ENCODE data around the gene STK32B. TPM values are rescaled to one million over a fixed set of nuclear protein-coding genes. Genes with fewer than 3 reads are reported as not detected.

The STK32B gene
- polyA plus RNA-seq, 1 of the 3 experiments (the other 2 are of a cell fraction): 0.20 TPM

GRCh38 chr4:5054532-5054931 lies 3.3 kb downstream of the STK32B start:
- H3F3A ChIP-seq (replicated peaks; ENCODE audit: insufficient read depth): no peaks in the 10 kb centered on the region
- no peak overlapping the region for H3K4me3 ChIP-seq (ENCODE audit: low read depth in 2 of 2, low read length in 1 of 2)
- WGBS (ENCODE audit: low lambda C conversion rate): 12% methylated on average over 5 of the region's 5 CpGs
- no peak for TF ChIP-seq TEAD4 (IDR thresholded peaks at IDR 0.05; ENCODE audit: borderline replicate concordance, insufficient read depth)
- TF ChIP-seq PBX3 (IDR thresholded peaks at IDR 0.05): no peak
- no peak for TF ChIP-seq SMC3 (IDR thresholded peaks at IDR 0.05; ENCODE audit: low read depth, low read length)
- TF ChIP-seq ELF1 (IDR thresholded peaks at IDR 0.05): no peak
- no peak for TF ChIP-seq FOXJ3 (CRISPR knock-in tag; IDR thresholded peaks at IDR 0.05)
- TF ChIP-seq JUND (IDR thresholded peaks at IDR 0.05): no peak
- TF ChIP-seq GABPA (IDR thresholded peaks at IDR 0.05; ENCODE audit: low read depth): no peak
- no peak for TF ChIP-seq MEF2A (IDR thresholded peaks at IDR 0.05; ENCODE audit: borderline replicate concordance, low read depth)
- no peak for TF ChIP-seq CTCF (IDR thresholded peaks at IDR 0.05)
- TF ChIP-seq RFX5 (IDR thresholded peaks at IDR 0.05; ENCODE audit: low read length): no peak
- TF ChIP-seq USF2 (IDR thresholded peaks at IDR 0.05; ENCODE audit: borderline replicate concordance, low read depth, low read length): no peak
- no peak for TF ChIP-seq ZBTB33 (IDR thresholded peaks at IDR 0.05; ENCODE audit: borderline replicate concordance, low read depth)
- TF ChIP-seq GATA2 (CRISPR knock-in tag; IDR thresholded peaks at IDR 0.05): no peak
- no peak for TF ChIP-seq SIN3A (IDR thresholded peaks at IDR 0.05; ENCODE audit: borderline replicate concordance, low read depth, low read length)
- TF ChIP-seq RAD21 (IDR thresholded peaks at IDR 0.05; ENCODE audit: low read length): no peak
- no peak for TF ChIP-seq USF1 (IDR thresholded peaks at IDR 0.05; ENCODE audit: borderline replicate concordance, low read depth)
- no peak for TF ChIP-seq RCOR1 (IDR thresholded peaks at IDR 0.05; ENCODE audit: low read length)
- no peak for TF ChIP-seq EZH2phosphoT487 (IDR thresholded peaks at IDR 0.05; ENCODE audit: borderline replicate concordance, low read depth)
- no peak for TF ChIP-seq EP300 (IDR thresholded peaks at IDR 0.05; ENCODE audit: borderline replicate concordance in 1 of 2, low read depth in 1 of 2, low read length in 1 of 2)
- H3K27me3 ChIP-seq (ENCODE audit: insufficient read depth): peaks cover 8% of the 10 kb centered on the region
- POLR2A ChIA-PET: no interaction called here
- H3K9me2 ChIP-seq: no peaks in the 10 kb centered on the region
- no peak overlapping the region for H3K4me2 ChIP-seq
- H2AFZ ChIP-seq (ENCODE audit: low read depth): no peak overlapping the region
- no peaks in the 10 kb centered on the region for H4K20me1 ChIP-seq (ENCODE audit: insufficient read depth)
- H3K4me1 ChIP-seq (ENCODE audit: control insufficient read depth in 1 of 2, insufficient read depth in 2 of 2, low read depth in 1 of 2, low read length in 1 of 2): peaks cover 0 to 12% of the 10 kb centered on the region in 2 experiments; a peak in 1 of 4 replicates
- no peak for DNase-seq
- no peak overlapping the region for H3K27ac ChIP-seq (ENCODE audit: low read depth in 2 of 2, low read length in 1 of 2)
- no peak overlapping the region for H3K9ac ChIP-seq
- no peaks in the 10 kb centered on the region for H3K36me3 ChIP-seq (replicated peaks in 1 of 2; ENCODE audit: control insufficient read depth in 1 of 2, insufficient read depth in 2 of 2, low read length in 1 of 2)
- CTCF ChIA-PET: no interaction called here
- no peaks in the 10 kb centered on the region; the same call in 1 of the 2 replicates for H3K9me3 ChIP-seq
- H3K79me2 ChIP-seq (ENCODE audit: insufficient read depth): no peaks in the 10 kb centered on the region

All from SK-N-SH (cell line).